A549 (cell line): ENCODE data around the gene CCDC138. TPM values are rescaled to one million over a fixed set of nuclear protein-coding genes. Genes with fewer than 3 reads are reported as not detected.

Experiments
- ATAC-seq, 2 experiments: fragments of 200-7000 bp in 1 of 2; fragments of >200 bp in 1 of 2; cut with Nextera tagmentation in 1 of 2; cut with Tn5 transposase in 1 of 2; 3 replicates each; pipeline versions ENCODE4 v1.8.0 to v1.9.1; 2018 to 2020; ENCODE audit warnings: mild to moderate bottlenecking in 1 of 2, moderate library complexity in 1 of 2
- CTCF ChIA-PET: fragments of 300-600 bp; sonication (Branson Sonifier 250); formaldehyde crosslinking; extraction: SDS; loops from one replicate; lab custom pipeline; 2021; ENCODE audit warnings: antibody characterized with exemption, inconsistent platforms; lab: Yijun Ruan, JAX
- POLR2A ChIA-PET: fragments of 350-600 bp; formaldehyde crosslinking; extraction: SDS; loops from one replicate; lab custom pipeline; 2021; ENCODE audit warnings: antibody characterized with exemption, inconsistent platforms; lab: Yijun Ruan, JAX
- DNase-seq, 2 experiments: peaks; one replicate each; pipeline versions ENCODE4 v3.0.0 to v3.0.0-alpha.2; 2011 to 2016; ENCODE audit warnings: low read depth in 1 of 2, low spot score in 1 of 2
- FAIRE-seq: peaks from 2 replicates; lab custom pipeline; 2011; peaks lifted over from hg19 to GRCh38; lab: Jason Lieb, UNC
- H3K27ac ChIP-seq, 2 experiments: fragments of >200 bp; sonication (Bioruptor Twin); formaldehyde crosslinking; 3 replicates each; pipeline ENCODE4 v1.5.1; 2016 to 2017
- H3K4me1 ChIP-seq: fragments of >200 bp; sonication (Bioruptor Twin); formaldehyde crosslinking; 3 replicates; pipeline ENCODE4 v1.6.1; 2016
- H3K4me2 ChIP-seq: fragments of >200 bp; sonication (Bioruptor Twin); formaldehyde crosslinking; 3 replicates; pipeline ENCODE4 v1.6.1; 2016
- H3K4me3 ChIP-seq: fragments of >200 bp; sonication (Bioruptor Twin); formaldehyde crosslinking; 3 replicates; pipeline ENCODE4 v1.5.1; 2016
- H3K9me3 ChIP-seq: fragments of >200 bp; sonication (Bioruptor Twin); formaldehyde crosslinking; 3 replicates; pipeline ENCODE4 v1.6.1; 2016
- CEBPB ChIP-seq, 2 experiments: fragments of >200 bp in 1 of 2; sonication (Bioruptor Twin) in 1 of 2; formaldehyde crosslinking in 1 of 2; IDR thresholded peaks; 2 replicates each; pipeline ENCODE4 v1.6.1; 2012 to 2016
- EHF ChIP-seq: fragments of 250-450 bp; sonication (Bioruptor Pico); IDR thresholded peaks from 2 replicates; pipeline ENCODE4 v1.5.0; 2020; ENCODE audit warnings: mild to moderate bottlenecking
- EHMT2 ChIP-seq: fragments of 200-600 bp; sonication (generic); IDR thresholded peaks from 2 replicates; pipeline ENCODE4 v1.6.1; 2016; ENCODE audit warnings: antibody characterized with exemption, low read depth, mild to moderate bottlenecking, moderate library complexity
- EP300 ChIP-seq, 2 experiments: fragments of >200 bp; sonication (Bioruptor Twin); formaldehyde crosslinking; IDR thresholded peaks; 2 replicates in 1 of 2; 3 replicates in 1 of 2; pipeline ENCODE4 v1.6.1; 2016 to 2017
- ESRRA ChIP-seq: fragments of 150-350 bp; IDR thresholded peaks from 2 replicates; pipeline ENCODE4 v1.6.1; 2014; ENCODE audit warnings: mild to moderate bottlenecking, low read length, borderline replicate concordance
- FOSB ChIP-seq: fragments of 250-450 bp; sonication (Bioruptor Pico); IDR thresholded peaks from 2 replicates; pipeline ENCODE4 v1.5.0; 2020; ENCODE audit warnings: mild to moderate bottlenecking, moderate library complexity
- GATA3 ChIP-seq: IDR thresholded peaks from 2 replicates; pipeline ENCODE4 v1.6.1; 2012; ENCODE audit warnings: borderline replicate concordance
- HOXA7 ChIP-seq: fragments of 250-450 bp; sonication (Bioruptor Pico); IDR thresholded peaks from 2 replicates; pipeline ENCODE4 v1.5.0; 2020; ENCODE audit warnings: mild to moderate bottlenecking, moderate library complexity
- HOXB13 ChIP-seq: fragments of 250-450 bp; sonication (Bioruptor Pico); IDR thresholded peaks from 2 replicates; pipeline ENCODE4 v1.5.0; 2020; ENCODE audit warnings: low read depth, mild to moderate bottlenecking, moderate library complexity
- JUNB ChIP-seq: fragments of >200 bp; sonication (Bioruptor Twin); formaldehyde crosslinking; IDR thresholded peaks from 2 replicates; pipeline ENCODE4 v1.6.1; 2016
- MAZ ChIP-seq: fragments of 150-350 bp; IDR thresholded peaks from 2 replicates; pipeline ENCODE4 v1.6.1; 2014; ENCODE audit warnings: antibody characterized with exemption, low read depth, low read length, borderline replicate concordance
- POLR2A ChIP-seq: IDR thresholded peaks from 2 replicates; pipeline ENCODE4 v1.6.1; 2012; ENCODE audit warnings: mild to moderate bottlenecking, low read length
- POLR2AphosphoS2 ChIP-seq: conservative IDR thresholded peaks from 2 replicates; pipeline ENCODE4 v1.6.1; 2012; ENCODE audit warnings: low read length, improper control_type of control experiment, inconsistent platforms
- RAD21 ChIP-seq, 2 experiments: fragments of >200 bp in 1 of 2; sonication (Bioruptor Twin) in 1 of 2; formaldehyde crosslinking in 1 of 2; IDR thresholded peaks in 1 of 2; conservative IDR thresholded peaks in 1 of 2; 2 replicates in 1 of 2; 3 replicates in 1 of 2; pipeline ENCODE4 v1.6.1; 2012 to 2018; ENCODE audit warnings: inconsistent platforms in 1 of 2
- RARB ChIP-seq: fragments of 250-450 bp; sonication (Bioruptor Pico); IDR thresholded peaks from 2 replicates; pipeline ENCODE4 v1.8.0; 2021; ENCODE audit warnings: mild to moderate bottlenecking, moderate library complexity
- RCOR1 ChIP-seq: fragments of 150-350 bp; IDR thresholded peaks from 2 replicates; pipeline ENCODE4 v1.6.1; 2014; ENCODE audit warnings: antibody characterized with exemption, low read length, low read depth
- SMC3 ChIP-seq: fragments of >200 bp; sonication (Bioruptor Twin); formaldehyde crosslinking; IDR thresholded peaks from 3 replicates; pipeline ENCODE4 v1.6.1; 2018; ENCODE audit warnings: inconsistent platforms
- SREBF2 ChIP-seq: fragments of 450-650 bp; IDR thresholded peaks from 2 replicates; pipeline ENCODE4 v1.6.1; 2014; ENCODE audit warnings: mild to moderate bottlenecking, moderate library complexity
- TFCP2L1 ChIP-seq: fragments of 250-450 bp; sonication (Bioruptor Pico); IDR thresholded peaks from 2 replicates; pipeline ENCODE4 v1.5.0; 2021; ENCODE audit warnings: mild to moderate bottlenecking
- ZC3H11A ChIP-seq: fragments of 450-650 bp; IDR thresholded peaks from 2 replicates; pipeline ENCODE4 v1.6.1; 2014; ENCODE audit warnings: antibody characterized with exemption, mild to moderate bottlenecking
- ZFP36 ChIP-seq: fragments of 450-650 bp; IDR thresholded peaks from 2 replicates; pipeline ENCODE4 v1.6.1; 2014; ENCODE audit warnings: borderline replicate concordance; ENCODE audit not compliant: partially characterized antibody
- WGBS: methylation state at CpG from one replicate; pipeline ENCODE4 v1.1.6; 2017; ENCODE audit errors: missing lambda C conversion rate; 5-methylcytosine and 5-hydroxymethylcytosine counted together
- polyA plus RNA-seq, 4 experiments: library from polyadenylated mRNA; depleted of rRNA in 3 of 4; stranded (reverse); fragments of >200 nt; fragmentation: RNase III in 1 of 4; extraction: RNeasy Plus Mini Kit Qiagen cat#74134 plus additional on column Dnase treatment in 1 of 4; gene quantifications; 2 replicates in 3 of 4; 3 replicates in 1 of 4; pipeline ENCODE4 v1.2.3, GENCODE V29; 2011 to 2017
- TF ChIP-seq, protein P1 (sequence below): fragments of >200 bp; sonication (Bioruptor Twin); formaldehyde crosslinking; IDR thresholded peaks from 3 replicates; pipeline ENCODE4 v1.5.1; 2016
- TF ChIP-seq, protein P2 (sequence below): IDR thresholded peaks from 2 replicates; pipeline ENCODE4 v1.6.1; 2012
- TF ChIP-seq, protein P3 (sequence below): fragments of 250-450 bp; sonication (Bioruptor Pico); IDR thresholded peaks from 2 replicates; pipeline ENCODE4 v1.5.0; 2020; ENCODE audit warnings: low read depth, mild to moderate bottlenecking, moderate library complexity
- TF ChIP-seq, protein P4 (sequence below): fragments of >200 bp; sonication (Bioruptor Twin); formaldehyde crosslinking; IDR thresholded peaks from 3 replicates; pipeline ENCODE4 v1.6.1; 2016
- TF ChIP-seq, protein P5 (sequence below): fragments of 150-350 bp; IDR thresholded peaks from 2 replicates; pipeline ENCODE4 v1.6.1; 2014; ENCODE audit warnings: low read depth, mild to moderate bottlenecking, low read length
- TF ChIP-seq, protein P6 (sequence below): IDR thresholded peaks from 2 replicates; pipeline ENCODE4 v1.6.1; 2012; ENCODE audit warnings: low read depth, borderline replicate concordance

CCDC138 gene
- polyA plus RNA-seq, 2 of the 4 experiments (the other 2 are of a cell fraction), result 9.7 to 13.0 TPM

DNA sequence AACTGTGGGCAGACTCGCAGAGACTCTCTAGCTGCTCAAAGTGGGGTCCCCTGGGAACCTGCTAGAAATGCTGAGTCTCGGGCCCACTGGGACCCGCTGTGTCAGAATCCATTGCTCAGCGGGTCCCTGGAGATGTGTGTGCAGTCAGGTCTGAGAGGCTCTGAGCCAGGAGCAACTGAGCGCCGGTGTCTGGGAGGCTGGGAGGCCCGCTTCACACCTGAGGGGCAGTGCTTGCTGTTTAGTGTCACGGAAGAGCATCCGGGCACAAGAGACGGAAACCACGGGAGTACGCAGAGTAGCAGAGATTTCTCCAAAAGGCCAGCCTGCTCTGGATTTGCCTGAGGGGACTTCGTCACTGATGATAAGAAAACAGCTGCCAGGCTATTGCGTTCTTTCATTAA lies 132.4 kb downstream of the CCDC138 start:
- no peak overlapping the region for H3K4me2 ChIP-seq
- FAIRE-seq (no peak), DNase-seq (no peak), ATAC-seq (no peak)
- H3K27ac ChIP-seq, result no peak overlapping the region
- ChIA-PET CTCF (interaction anchor here (10.0 kb wide), 1 partner anchor 10 kb away, joined by 74 read pairs; no protein-coding TSS in a partner anchor), POLR2A (no interaction called here)
- no peaks in the 10 kb centered on the region for H3K4me1 ChIP-seq
- 90% methylated on average over 11 of the region's 14 CpGs for WGBS
- H3K9me3 ChIP-seq, result no peaks in the 10 kb centered on the region
- no peak for TF ChIP-seq EP300 (IDR thresholded peaks at IDR 0.05)
- no peak for TF ChIP-seq POLR2A
- TF ChIP-seq JUNB, result no peak
- no peak overlapping the region for H3K4me3 ChIP-seq

DNA sequence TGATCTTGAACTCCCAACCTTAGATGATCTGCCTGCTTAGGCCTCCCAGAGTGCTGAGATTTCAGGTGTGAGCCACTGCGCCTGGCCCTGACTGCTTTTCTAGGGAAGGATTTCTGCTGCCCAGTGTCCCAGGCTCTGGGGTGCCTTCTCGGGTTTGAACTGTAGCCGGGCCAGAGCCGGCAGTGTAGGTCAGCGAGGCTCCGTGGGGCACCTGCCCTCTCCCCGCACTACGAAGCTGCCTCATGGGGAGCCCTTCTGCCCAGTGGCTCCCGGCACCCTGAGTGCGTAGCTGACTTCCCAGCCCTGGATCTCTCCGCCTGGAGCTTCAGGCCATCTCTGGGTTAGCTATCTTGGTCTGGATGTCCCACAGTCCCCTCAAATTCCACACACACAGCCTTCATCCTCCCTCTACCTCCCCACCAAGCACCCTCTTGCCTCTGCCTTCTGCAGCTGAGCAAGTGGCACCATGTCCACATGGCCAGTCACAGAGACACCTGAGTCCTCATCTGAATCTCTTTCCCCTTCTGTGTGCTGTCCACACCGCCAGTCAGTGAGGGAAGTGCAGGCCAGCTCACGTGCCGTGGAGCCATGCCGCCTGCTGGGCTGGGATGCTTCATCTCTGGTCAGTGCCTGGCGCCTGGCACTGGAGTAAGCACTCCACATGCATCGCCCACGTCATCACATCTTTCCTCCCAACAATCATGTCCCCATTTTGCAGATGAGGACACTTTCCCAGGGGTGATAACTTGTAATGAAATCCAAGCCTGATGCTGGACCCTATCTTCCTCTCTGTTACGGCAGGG lies 133.2 kb downstream of the CCDC138 start:
- no peak overlapping the region for H3K4me2 ChIP-seq
- WGBS, result 82% methylated on average over 16 of the region's 19 CpGs
- no peaks in the 10 kb centered on the region for H3K9me3 ChIP-seq
- CTCF ChIA-PET, result interaction anchor here (10.0 kb wide), 1 partner anchor 9 kb away, joined by 74 read pairs; no protein-coding TSS in a partner anchor
- POLR2A ChIA-PET, result interaction anchor here (0.6 kb wide), 1 partner anchor 187 kb away, joined by 4 read pairs; no protein-coding TSS in a partner anchor
- DNase-seq, result no peak
- FAIRE-seq, result no peak
- ATAC-seq, result no peak
- no peaks in the 10 kb centered on the region for H3K4me1 ChIP-seq
- H3K4me3 ChIP-seq, result no peak overlapping the region
- TF ChIP-seq, protein P1, sequence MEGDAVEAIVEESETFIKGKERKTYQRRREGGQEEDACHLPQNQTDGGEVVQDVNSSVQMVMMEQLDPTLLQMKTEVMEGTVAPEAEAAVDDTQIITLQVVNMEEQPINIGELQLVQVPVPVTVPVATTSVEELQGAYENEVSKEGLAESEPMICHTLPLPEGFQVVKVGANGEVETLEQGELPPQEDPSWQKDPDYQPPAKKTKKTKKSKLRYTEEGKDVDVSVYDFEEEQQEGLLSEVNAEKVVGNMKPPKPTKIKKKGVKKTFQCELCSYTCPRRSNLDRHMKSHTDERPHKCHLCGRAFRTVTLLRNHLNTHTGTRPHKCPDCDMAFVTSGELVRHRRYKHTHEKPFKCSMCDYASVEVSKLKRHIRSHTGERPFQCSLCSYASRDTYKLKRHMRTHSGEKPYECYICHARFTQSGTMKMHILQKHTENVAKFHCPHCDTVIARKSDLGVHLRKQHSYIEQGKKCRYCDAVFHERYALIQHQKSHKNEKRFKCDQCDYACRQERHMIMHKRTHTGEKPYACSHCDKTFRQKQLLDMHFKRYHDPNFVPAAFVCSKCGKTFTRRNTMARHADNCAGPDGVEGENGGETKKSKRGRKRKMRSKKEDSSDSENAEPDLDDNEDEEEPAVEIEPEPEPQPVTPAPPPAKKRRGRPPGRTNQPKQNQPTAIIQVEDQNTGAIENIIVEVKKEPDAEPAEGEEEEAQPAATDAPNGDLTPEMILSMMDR, result no peak
- TF ChIP-seq, protein P2, sequence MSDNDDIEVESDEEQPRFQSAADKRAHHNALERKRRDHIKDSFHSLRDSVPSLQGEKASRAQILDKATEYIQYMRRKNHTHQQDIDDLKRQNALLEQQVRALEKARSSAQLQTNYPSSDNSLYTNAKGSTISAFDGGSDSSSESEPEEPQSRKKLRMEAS, result no peak
- TF ChIP-seq SMC3, result no peak
- no peak for TF ChIP-seq SREBF2
- TF ChIP-seq EHF, result no peak
- TF ChIP-seq MAZ, result no peak
- TF ChIP-seq, protein P3, sequence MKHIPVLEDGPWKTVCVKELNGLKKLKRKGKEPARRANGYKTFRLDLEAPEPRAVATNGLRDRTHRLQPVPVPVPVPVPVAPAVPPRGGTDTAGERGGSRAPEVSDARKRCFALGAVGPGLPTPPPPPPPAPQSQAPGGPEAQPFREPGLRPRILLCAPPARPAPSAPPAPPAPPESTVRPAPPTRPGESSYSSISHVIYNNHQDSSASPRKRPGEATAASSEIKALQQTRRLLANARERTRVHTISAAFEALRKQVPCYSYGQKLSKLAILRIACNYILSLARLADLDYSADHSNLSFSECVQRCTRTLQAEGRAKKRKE (CRISPR knock-in tag), result no peak
- no peak for TF ChIP-seq JUNB
- no peak for TF ChIP-seq RAD21 (conservative IDR thresholded peaks at IDR 0.05 in 1 of 2, IDR thresholded peaks at IDR 0.05 in 1 of 2)
- no peak for TF ChIP-seq GATA3
- no peak for TF ChIP-seq ZC3H11A
- TF ChIP-seq EHMT2, result no peak
- TF ChIP-seq, all 56 proteins: peak for 0
- H3K27ac ChIP-seq, result no peak overlapping the region

GRCh38 chr2:108920686-108921085 lies 134.1 kb downstream of the CCDC138 start:
- WGBS, result 26% methylated on average over 7 of the region's 7 CpGs
- TF ChIP-seq, protein P4, sequence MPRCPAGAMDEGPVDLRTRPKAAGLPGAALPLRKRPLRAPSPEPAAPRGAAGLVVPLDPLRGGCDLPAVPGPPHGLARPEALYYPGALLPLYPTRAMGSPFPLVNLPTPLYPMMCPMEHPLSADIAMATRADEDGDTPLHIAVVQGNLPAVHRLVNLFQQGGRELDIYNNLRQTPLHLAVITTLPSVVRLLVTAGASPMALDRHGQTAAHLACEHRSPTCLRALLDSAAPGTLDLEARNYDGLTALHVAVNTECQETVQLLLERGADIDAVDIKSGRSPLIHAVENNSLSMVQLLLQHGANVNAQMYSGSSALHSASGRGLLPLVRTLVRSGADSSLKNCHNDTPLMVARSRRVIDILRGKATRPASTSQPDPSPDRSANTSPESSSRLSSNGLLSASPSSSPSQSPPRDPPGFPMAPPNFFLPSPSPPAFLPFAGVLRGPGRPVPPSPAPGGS, result no peak
- TF ChIP-seq RCOR1 (no peak), HOXB13 (CRISPR knock-in tag) (no peak), HOXA7 (CRISPR knock-in tag) (no peak), CEBPB (IDR thresholded peaks at IDR 0.05) (no peak), FOSB (CRISPR knock-in tag) (no peak), MAZ (no peak), POLR2AphosphoS2 (no peak), ESRRA (no peak), SREBF2 (no peak), POLR2A (no peak), TFCP2L1 (no peak), ZFP36 (no peak), ZC3H11A (no peak), RARB (CRISPR knock-in tag) (no peak)
- TF ChIP-seq, protein P5, sequence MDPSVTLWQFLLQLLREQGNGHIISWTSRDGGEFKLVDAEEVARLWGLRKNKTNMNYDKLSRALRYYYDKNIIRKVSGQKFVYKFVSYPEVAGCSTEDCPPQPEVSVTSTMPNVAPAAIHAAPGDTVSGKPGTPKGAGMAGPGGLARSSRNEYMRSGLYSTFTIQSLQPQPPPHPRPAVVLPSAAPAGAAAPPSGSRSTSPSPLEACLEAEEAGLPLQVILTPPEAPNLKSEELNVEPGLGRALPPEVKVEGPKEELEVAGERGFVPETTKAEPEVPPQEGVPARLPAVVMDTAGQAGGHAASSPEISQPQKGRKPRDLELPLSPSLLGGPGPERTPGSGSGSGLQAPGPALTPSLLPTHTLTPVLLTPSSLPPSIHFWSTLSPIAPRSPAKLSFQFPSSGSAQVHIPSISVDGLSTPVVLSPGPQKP, result no peak
- TF ChIP-seq, protein P2, result no peak
- TF ChIP-seq, protein P6, sequence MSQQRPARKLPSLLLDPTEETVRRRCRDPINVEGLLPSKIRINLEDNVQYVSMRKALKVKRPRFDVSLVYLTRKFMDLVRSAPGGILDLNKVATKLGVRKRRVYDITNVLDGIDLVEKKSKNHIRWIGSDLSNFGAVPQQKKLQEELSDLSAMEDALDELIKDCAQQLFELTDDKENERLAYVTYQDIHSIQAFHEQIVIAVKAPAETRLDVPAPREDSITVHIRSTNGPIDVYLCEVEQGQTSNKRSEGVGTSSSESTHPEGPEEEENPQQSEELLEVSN, result no peak

More at GRCh38 chr2:108920686-108921085, 134.1 kb downstream of the CCDC138 start:
- Histone ChIP-seq H3K9me3 (no peaks in the 10 kb centered on the region), H3K4me1 (no peaks in the 10 kb centered on the region), H3K4me2 (no peak overlapping the region), H3K4me3 (no peak overlapping the region), H3K27ac (no peak overlapping the region)
- POLR2A ChIA-PET, result no interaction called here
- DNase-seq, result no peak
- ATAC-seq, result no peak
- FAIRE-seq, result no peak
- CTCF ChIA-PET, result no interaction called here
